HepG2 (cell line): ENCODE results near the gene FER1L5. TPM values are rescaled to one million over a fixed set of nuclear protein-coding genes. Genes with fewer than 3 reads are reported as not detected.

Experiments used
- ATAC-seq: fragments of 200-7000 bp; cut with Tn5 transposase; 3 replicates; pipeline ENCODE4 v1.9.1; 2020; ENCODE audit warnings: mild to moderate bottlenecking, moderate library complexity
- BruUV-seq: library from RNA; stranded (reverse); fragments of 400-500 nt; replicated peaks from 2 replicates; lab custom pipeline; 2021; lab: Mats Ljungman, UMichigan
- CTCF ChIA-PET: fragments of 300-600 bp; formaldehyde crosslinking; extraction: SDS; loops from one replicate; lab custom pipeline; 2021; ENCODE audit warnings: low total read pairs, inconsistent platforms, low intra/inter-chr PET ratio; lab: Yijun Ruan, JAX
- POLR2A ChIA-PET: fragments of 350-600 bp; sonication (Branson Sonifier 250); formaldehyde crosslinking; loops from one replicate; lab custom pipeline; 2020; ENCODE audit warnings: antibody characterized with exemption, inconsistent platforms; lab: Yijun Ruan, JAX
- DNase-seq: peaks from one replicate; pipeline ENCODE4 v3.0.0-alpha.2; 2015; ENCODE audit warnings: low spot score
- FAIRE-seq: peaks from 3 replicates; lab custom pipeline; 2011; peaks lifted over from hg19 to GRCh38; lab: Jason Lieb, UNC
- H2AFZ ChIP-seq: one replicate; pipeline ENCODE4 v1.6.1; 2011; ENCODE audit warnings: low read length, inconsistent platforms
- H3K27ac ChIP-seq: fragments of 300-600 bp; 3 replicates; pipeline ENCODE4 v1.8.0; 2011; ENCODE audit warnings: mixed run types, mild to moderate bottlenecking, mixed read lengths, low read length, inconsistent platforms; ENCODE audit not compliant: insufficient read depth; ENCODE audit errors: extremely low read length
- H3K27me3 ChIP-seq, 2 experiments: fragments of 200-600 bp in 1 of 2; 2 replicates in 1 of 2; 3 replicates in 1 of 2; pipeline versions ENCODE4 v1.6.0 to v1.8.0; 2011; ENCODE audit warnings: low read length in 2 of 2, mild to moderate bottlenecking in 2 of 2, moderate library complexity in 2 of 2, inconsistent platforms in 1 of 2; ENCODE audit not compliant: insufficient read depth in 2 of 2, control insufficient read depth in 1 of 2
- H3K36me3 ChIP-seq, 2 experiments: fragments of 200-600 bp in 1 of 2; replicated peaks in 1 of 2; 2 replicates in 1 of 2; 3 replicates in 1 of 2; pipeline versions ENCODE4 v1.5.1 to v1.8.0; 2011; ENCODE audit warnings: low read length in 2 of 2, inconsistent platforms in 1 of 2; ENCODE audit not compliant: insufficient read depth in 2 of 2, control insufficient read depth in 1 of 2
- H3K4me1 ChIP-seq: 2 replicates; pipeline ENCODE4 v1.5.1; 2012; ENCODE audit warnings: low read length, inconsistent platforms; ENCODE audit not compliant: insufficient read depth
- H3K4me2 ChIP-seq: 2 replicates; pipeline ENCODE4 v1.6.0; 2011; ENCODE audit warnings: low read depth, low read length, inconsistent platforms
- H3K4me3 ChIP-seq, 3 experiments: fragments of 200-600 bp in 1 of 3; sonication (generic), shearing (Covaris generic) in 1 of 3; replicated peaks in 1 of 3; 2 replicates each; pipeline ENCODE4 v1.5.1; 2011 to 2016; ENCODE audit warnings: low read length in 3 of 3, inconsistent platforms in 2 of 3, low read depth in 2 of 3, mild to moderate bottlenecking in 2 of 3, control low read depth in 1 of 3, mixed read lengths in 1 of 3; ENCODE audit not compliant: insufficient read depth in 1 of 3
- H3K79me2 ChIP-seq: one replicate; pipeline ENCODE4 v1.6.1; 2011; ENCODE audit warnings: low read length, inconsistent platforms; ENCODE audit not compliant: insufficient read depth
- H3K9ac ChIP-seq: 2 replicates; pipeline ENCODE4 v1.6.0; 2011; ENCODE audit warnings: mild to moderate bottlenecking, low read depth, low read length, inconsistent platforms; ENCODE audit not compliant: insufficient read depth
- H3K9me3 ChIP-seq: 2 replicates; pipeline ENCODE4 v1.5.1; 2012; ENCODE audit warnings: mild to moderate bottlenecking, low read length
- H4K20me1 ChIP-seq: 2 replicates; pipeline ENCODE4 v1.6.0; 2011; ENCODE audit warnings: inconsistent platforms, mild to moderate bottlenecking, low read length, moderate library complexity; ENCODE audit not compliant: insufficient read depth
- CENPBD1 ChIP-seq: sonication (generic); formaldehyde crosslinking; IDR thresholded peaks from 2 replicates; pipeline ENCODE4 v1.8.0; 2022; ENCODE audit warnings: missing genetic modification reagents, low read depth, mild to moderate bottlenecking, borderline replicate concordance
- EP300 ChIP-seq, 3 experiments: sonication (generic) in 1 of 3; formaldehyde crosslinking in 1 of 3; IDR thresholded peaks; 2 replicates each; pipeline versions ENCODE4 v1.5.1 to v1.6.1; 2011 to 2020; ENCODE audit warnings: low read depth in 2 of 3, low read length in 2 of 3, borderline replicate concordance in 1 of 3, improper control_type of control experiment in 1 of 3, mild to moderate bottlenecking in 1 of 3, missing genetic modification reagents in 1 of 3, moderate library complexity in 1 of 3
- HNF4A ChIP-seq: sonication (generic); formaldehyde crosslinking; IDR thresholded peaks from 2 replicates; pipeline ENCODE4 v1.4.0; 2020; ENCODE audit warnings: missing genetic modification reagents
- MTF1 ChIP-seq: sonication (generic); formaldehyde crosslinking; IDR thresholded peaks from 2 replicates; pipeline ENCODE4 v1.5.0; 2020; ENCODE audit warnings: missing genetic modification reagents
- POLR2A ChIP-seq, 2 experiments: IDR thresholded peaks; 2 replicates each; pipeline ENCODE4 v1.6.1; 2011; ENCODE audit warnings: low read depth in 2 of 2, low read length in 2 of 2, mild to moderate bottlenecking in 1 of 2, moderate library complexity in 1 of 2; ENCODE audit not compliant: insufficient read depth in 1 of 2
- RAD51 ChIP-seq: fragments of 450-650 bp; IDR thresholded peaks from 2 replicates; pipeline ENCODE4 v1.6.1; 2016; ENCODE audit warnings: borderline replicate concordance
- RELA ChIP-seq: sonication (generic); formaldehyde crosslinking; IDR thresholded peaks from 2 replicates; pipeline ENCODE4 v1.4.0; 2020; ENCODE audit warnings: missing genetic modification reagents
- RXRA ChIP-seq: sonication (generic); formaldehyde crosslinking; IDR thresholded peaks from 2 replicates; pipeline ENCODE4 v1.5.1; 2020; ENCODE audit warnings: missing genetic modification reagents
- SNAI1 ChIP-seq: sonication (generic); formaldehyde crosslinking; IDR thresholded peaks from 2 replicates; pipeline ENCODE4 v1.5.0; 2020; ENCODE audit warnings: mild to moderate bottlenecking, missing genetic modification reagents, borderline replicate concordance
- TBX2 ChIP-seq: sonication (generic); formaldehyde crosslinking; IDR thresholded peaks from 2 replicates; pipeline ENCODE4 v1.5.0; 2020; ENCODE audit warnings: missing genetic modification reagents, mild to moderate bottlenecking, borderline replicate concordance
- ZBTB43 ChIP-seq: sonication (generic); formaldehyde crosslinking; conservative IDR thresholded peaks from 2 replicates; pipeline ENCODE4 v1.4.0; 2020; ENCODE audit warnings: missing genetic modification reagents
- ZNF101 ChIP-seq: sonication (generic); formaldehyde crosslinking; IDR thresholded peaks from 2 replicates; pipeline ENCODE4 v1.4.0; 2020; ENCODE audit warnings: mild to moderate bottlenecking, low read depth, missing genetic modification reagents, borderline replicate concordance
- ZNF207 ChIP-seq: fragments of 450-650 bp; IDR thresholded peaks from 2 replicates; pipeline ENCODE4 v1.6.1; 2016; ENCODE audit warnings: antibody characterized with exemption, borderline replicate concordance
- ZNF343 ChIP-seq: sonication (generic); formaldehyde crosslinking; IDR thresholded peaks from 2 replicates; pipeline ENCODE4 v1.4.0; 2020; ENCODE audit warnings: mild to moderate bottlenecking, missing genetic modification reagents
- ZNF441 ChIP-seq: sonication (generic); formaldehyde crosslinking; IDR thresholded peaks from 2 replicates; pipeline ENCODE4 v1.7.0; 2021; ENCODE audit warnings: missing genetic modification reagents, borderline replicate concordance
- ZNF580 ChIP-seq: IDR thresholded peaks from 2 replicates; pipeline ENCODE4 v1.6.1; 2016; ENCODE audit warnings: low read depth, borderline replicate concordance
- ZNF598 ChIP-seq: sonication (generic); formaldehyde crosslinking; IDR thresholded peaks from 2 replicates; pipeline ENCODE4 v1.5.1; 2020; ENCODE audit warnings: mild to moderate bottlenecking, missing genetic modification reagents, borderline replicate concordance
- ZNF75D ChIP-seq: sonication (generic); formaldehyde crosslinking; IDR thresholded peaks from 2 replicates; pipeline ENCODE4 v1.8.1; 2023; ENCODE audit warnings: missing genetic modification reagents, mild to moderate bottlenecking, borderline replicate concordance
- ZSCAN31 ChIP-seq: sonication (generic); formaldehyde crosslinking; IDR thresholded peaks from 2 replicates; pipeline ENCODE4 v1.5.0; 2020; ENCODE audit warnings: low read depth, mild to moderate bottlenecking, missing genetic modification reagents
- ZZZ3 ChIP-seq: sonication (generic); formaldehyde crosslinking; IDR thresholded peaks from 2 replicates; pipeline ENCODE4 v1.4.0; 2020; ENCODE audit warnings: missing genetic modification reagents, mild to moderate bottlenecking, borderline replicate concordance
- WGBS: methylation state at CpG from one replicate; pipeline ENCODE4 v1.1.6; 2017; ENCODE audit warnings: low lambda C conversion rate; 5-methylcytosine and 5-hydroxymethylcytosine counted together
- in situ Hi-C: cut with HindIII; loops from 2 replicates; pipeline ENCODE4 v1.10.0; 2017; ENCODE audit warnings: low pct_unique_long_range_greater_than_20kb; ENCODE audit not compliant: extremely low pct_ligation_motif_present
- intact Hi-C: fragments of 100-400 bp; cut with micrococcal nuclease; formaldehyde crosslinking; loops from one replicate; pipeline ENCODE4 v1.10.0; 2022; ENCODE audit not compliant: unreplicated experiment
- polyA plus RNA-seq, 8 experiments: library from polyadenylated mRNA; depleted of rRNA in 3 of 8; stranded (reverse) in 7 of 8; unstranded in 1 of 8; fragments of >200 nt; fragmentation: Illumina TruSeq in 4 of 8; extraction: Trizol in 4 of 8; gene quantifications; 2 replicates each; pipeline versions ENCODE4 v1.2.1 to v1.2.3, GENCODE V29; 2011 to 2016; ENCODE audit warnings: low read depth in 4 of 8, missing spikeins in 1 of 8, mixed read lengths in 1 of 8; ENCODE audit not compliant: insufficient read depth in 1 of 8
- total RNA-seq, 5 experiments: library from RNA; depleted of rRNA; stranded (reverse); fragments of >200 nt; fragmentation: Illumina TruSeq; extraction: Trizol; gene quantifications; 2 replicates each; pipeline ENCODE4 v1.2.3, GENCODE V29; 2016; ENCODE audit warnings: low read depth in 1 of 5

The FER1L5 gene
- total and polyA plus RNA-seq, 2 of the 13 experiments (the other 11 are each of a cell fraction or from before 2014, with no cell fraction given), result 0.02 to 0.08 TPM

- in situ Hi-C loops, result no loop called here
- peak overlapping the region; percentile 100 for H3K4me2 ChIP-seq
- no peaks in the 10 kb centered on the region; a peak in 1 of 5 replicates for H3K27me3 ChIP-seq
- peak; percentile 87 for ATAC-seq
- no TSS peak for BruUV-seq
- H3K4me3 ChIP-seq, result peak overlapping the region; percentile 83 to 93 (median 85)
- peaks cover 1 to 23% of the 10 kb centered on the region in 2 experiments; a peak in 4 of 5 replicates for H3K36me3 ChIP-seq
- CTCF ChIA-PET, result no interaction called here
- peaks cover 27% of the 10 kb centered on the region for H3K79me2 ChIP-seq
- H3K9ac ChIP-seq, result peak overlapping the region; percentile 74
- peak overlapping the region; percentile 71 for H3K27ac ChIP-seq
- peak; percentile 85 for DNase-seq
- intact Hi-C loops, result loop anchor here (5.0 kb wide), 2 partner anchors 35 to 180 kb away; partner anchors contain the start of gene CNNM3
- 3% methylated on average over 18 of the region's 50 CpGs for WGBS
- no peak overlapping the region for H2AFZ ChIP-seq
- H3K9me3 ChIP-seq, result no peaks in the 10 kb centered on the region
- POLR2A ChIA-PET, result interaction anchor here (0.7 to 1.9 kb wide), 12 partner anchors 18 to 124 kb away, joined by 3 to 7 read pairs (median 4); partner anchors contain the start of gene CNNM4
- no peak for FAIRE-seq
- H3K4me1 ChIP-seq, result peaks cover 40% of the 10 kb centered on the region
- H4K20me1 ChIP-seq, result no peaks in the 10 kb centered on the region
- TF ChIP-seq CENPBD1 (CRISPR knock-in tag) (no peak), ZZZ3 (CRISPR knock-in tag) (0 out of 2 replicates have a peak, but pooled peaks have one; percentile 20), POLR2A (IDR thresholded peaks at IDR 0.05; ENCODE audit: insufficient read depth in 1 of 2, low read depth in 2 of 2, low read length in 2 of 2) (peak in 1 of 2 experiments; percentile 30; a peak in 2 of 4 replicates), ZNF343 (CRISPR knock-in tag) (0 out of 2 replicates have a peak, but pooled peaks have one; percentile 26), ZNF441 (CRISPR knock-in tag) (no peak), ZNF101 (0 out of 2 replicates have a peak, but pooled peaks have one; percentile 51), ZSCAN31 (CRISPR knock-in tag) (0 out of 2 replicates have a peak, but pooled peaks have one; percentile 12), SNAI1 (CRISPR knock-in tag) (0 out of 2 replicates have a peak, but pooled peaks have one; percentile 27), RELA (CRISPR knock-in tag) (0 out of 2 replicates have a peak, but pooled peaks have one; percentile 18), ZNF580 (CRISPR knock-in tag) (no peak), EP300 (IDR thresholded peaks at IDR 0.05; ENCODE audit: low read depth in 2 of 2, low read length in 2 of 2) (0 out of 4 replicates have a peak, but pooled peaks of 1 of the 2 experiments have one; percentile 22), EP300 (CRISPR knock-in tag; IDR thresholded peaks at IDR 0.05; ENCODE audit: borderline replicate concordance) (no peak), RXRA (CRISPR knock-in tag) (peak; percentile 62; the same call in 1 of the 2 replicates), ZBTB43 (CRISPR knock-in tag) (0 out of 2 replicates have a peak, but pooled peaks have one; percentile 18), ZNF207 (no peak), MTF1 (CRISPR knock-in tag) (0 out of 2 replicates have a peak, but pooled peaks have one; percentile 6), ZNF598 (peak; percentile 56; the same call in 1 of the 2 replicates), HNF4A (CRISPR knock-in tag) (0 out of 2 replicates have a peak, but pooled peaks have one; percentile 11), RAD51 (no peak), ZNF75D (CRISPR knock-in tag) (0 out of 2 replicates have a peak, but pooled peaks have one; percentile 1), TBX2 (peak; percentile 3; the same call in 1 of the 2 replicates)
These were observed 5.0 kb upstream of the FER1L5 start for GRCh38 chr2:96637385-96638143.
